22Rv1 (cell line): ENCODE data around the gene ESR2.

Source experiments
- ZFX ChIP-seq: fragments of 450-650 bp; IDR thresholded peaks from 2 replicates; pipeline ENCODE4 v1.6.1; 2017; ENCODE audit warnings: antibody characterized with exemption, borderline replicate concordance
- TF ChIP-seq, protein P1 (sequence below): fragments of 450-650 bp; IDR thresholded peaks from 2 replicates; pipeline ENCODE4 v1.5.1; 2017; ENCODE audit warnings: mild to moderate bottlenecking

- TF ChIP-seq, protein P1, sequence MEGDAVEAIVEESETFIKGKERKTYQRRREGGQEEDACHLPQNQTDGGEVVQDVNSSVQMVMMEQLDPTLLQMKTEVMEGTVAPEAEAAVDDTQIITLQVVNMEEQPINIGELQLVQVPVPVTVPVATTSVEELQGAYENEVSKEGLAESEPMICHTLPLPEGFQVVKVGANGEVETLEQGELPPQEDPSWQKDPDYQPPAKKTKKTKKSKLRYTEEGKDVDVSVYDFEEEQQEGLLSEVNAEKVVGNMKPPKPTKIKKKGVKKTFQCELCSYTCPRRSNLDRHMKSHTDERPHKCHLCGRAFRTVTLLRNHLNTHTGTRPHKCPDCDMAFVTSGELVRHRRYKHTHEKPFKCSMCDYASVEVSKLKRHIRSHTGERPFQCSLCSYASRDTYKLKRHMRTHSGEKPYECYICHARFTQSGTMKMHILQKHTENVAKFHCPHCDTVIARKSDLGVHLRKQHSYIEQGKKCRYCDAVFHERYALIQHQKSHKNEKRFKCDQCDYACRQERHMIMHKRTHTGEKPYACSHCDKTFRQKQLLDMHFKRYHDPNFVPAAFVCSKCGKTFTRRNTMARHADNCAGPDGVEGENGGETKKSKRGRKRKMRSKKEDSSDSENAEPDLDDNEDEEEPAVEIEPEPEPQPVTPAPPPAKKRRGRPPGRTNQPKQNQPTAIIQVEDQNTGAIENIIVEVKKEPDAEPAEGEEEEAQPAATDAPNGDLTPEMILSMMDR = no peak
- no peak for TF ChIP-seq ZFX
These were observed 4.6 kb downstream of the ESR2 start for GRCh38 chr14:64289571-64289970.
